GM21717 (cell line): ENCODE measurements around the gene TBC1D10A.

Source experiments
- ATAC-seq: cut with Tn5 transposase; IDR thresholded peaks from one replicate; pipeline ENCODE4 v1.9.1; 2021; ENCODE audit warnings: mild to moderate bottlenecking, moderate library complexity; ENCODE audit not compliant: unreplicated experiment

Gene TBC1D10A

GRCh38 chr22:30249049-30250038 lies 77.4 kb downstream of the TBC1D10A start:
- no peak for ATAC-seq

GRCh38 chr22:30248484-30248883 lies 78.3 kb downstream of the TBC1D10A start:
- ATAC-seq, result no peak

DNA sequence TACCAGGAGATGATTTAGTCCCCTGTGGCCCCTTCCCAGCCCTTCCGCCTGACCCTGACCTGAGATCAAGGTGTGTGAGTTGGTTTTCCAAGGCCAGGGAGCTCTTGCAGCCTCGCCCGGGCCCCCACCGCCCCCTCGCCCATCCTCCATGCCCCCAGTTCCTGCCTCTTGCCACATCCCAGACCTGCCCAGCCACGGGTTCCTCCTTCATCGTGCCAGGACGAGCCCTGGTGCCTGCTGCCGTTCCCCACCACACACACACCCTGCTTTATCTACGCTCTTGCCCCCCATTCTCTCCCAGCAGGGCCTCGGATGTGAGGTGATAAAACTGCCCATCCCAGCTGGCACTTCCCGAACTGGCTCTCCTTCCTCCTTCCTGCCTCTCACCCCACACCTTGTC lies 78.8 kb downstream of the TBC1D10A start:
- no peak for ATAC-seq

GRCh38 chr22:30247561-30247960 lies 79.2 kb downstream of the TBC1D10A start:
- no peak for ATAC-seq

DNA sequence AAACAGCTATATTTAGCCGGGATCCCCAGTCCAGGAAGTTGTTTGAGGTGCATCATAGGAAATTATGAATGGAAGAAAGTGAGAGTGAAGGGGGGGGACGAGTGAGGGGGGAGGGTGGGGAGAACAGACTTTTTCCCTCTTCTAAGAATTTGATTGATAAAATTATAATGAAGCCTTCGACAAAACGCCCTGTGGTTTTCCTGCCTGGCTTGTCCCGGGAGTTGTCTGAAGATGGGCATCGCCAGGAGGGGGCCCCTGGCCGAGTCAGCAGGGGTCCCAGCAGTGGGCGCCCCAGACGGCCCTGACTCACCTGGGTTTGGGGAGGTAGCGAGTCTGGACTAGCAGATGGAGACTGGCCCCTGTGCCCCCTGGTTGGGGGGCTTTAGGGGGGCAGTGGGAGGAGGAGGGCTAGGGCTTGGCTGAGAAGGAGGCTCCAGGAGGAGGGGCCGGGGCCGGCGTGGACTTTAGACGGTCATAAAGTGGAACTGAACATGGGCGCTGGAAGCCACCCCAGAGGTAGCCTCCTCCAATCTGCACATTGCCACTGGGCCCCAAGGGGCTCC lies 79.8 kb downstream of the TBC1D10A start:
- no peak for ATAC-seq

DNA sequence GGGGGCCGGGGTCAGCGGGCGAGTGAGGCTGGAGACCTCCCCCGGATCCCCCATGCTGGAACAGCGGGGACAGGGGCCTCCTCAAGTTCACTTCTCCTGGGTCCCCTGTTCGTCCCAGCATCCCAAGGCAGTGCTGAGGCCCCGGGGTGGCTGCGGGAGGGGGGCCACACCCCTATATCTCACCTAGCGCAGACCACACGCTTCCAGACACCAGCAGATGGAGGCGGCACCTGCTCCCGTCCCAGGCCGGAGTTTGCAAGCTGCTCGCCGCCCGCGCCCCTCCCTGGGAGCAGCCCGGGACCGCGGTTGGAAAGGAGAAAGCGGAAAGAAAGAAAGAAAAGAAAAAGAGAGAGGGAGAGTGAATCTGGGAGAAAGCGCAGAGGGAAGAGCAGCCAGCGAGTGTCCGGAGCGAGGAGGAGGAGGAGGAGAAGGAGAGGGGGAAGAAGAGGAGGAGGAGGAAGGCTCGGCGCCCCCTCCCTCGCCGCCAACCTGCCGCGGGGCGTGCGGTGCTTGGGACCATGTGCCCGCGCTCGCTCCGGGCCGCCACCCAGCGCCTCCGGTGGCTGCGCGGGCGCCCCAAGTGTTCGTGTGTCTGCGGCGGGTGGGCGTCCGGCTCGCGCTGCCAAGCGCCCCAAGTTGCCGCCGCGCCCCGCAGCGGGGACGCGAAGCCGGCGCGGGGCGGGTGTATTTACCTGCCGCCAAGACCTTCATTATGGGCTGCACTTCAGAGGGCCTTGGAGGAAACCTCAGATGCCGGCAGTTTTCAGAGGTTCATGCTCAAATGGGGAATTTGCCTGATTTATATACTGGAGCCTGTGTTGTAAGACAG lies 80.5 kb downstream of the TBC1D10A start, which contains the start of gene LIF:
LIF (minus strand) TSS at position 775 of the 829 bp plus-strand sequence; CDS start at position 711, 64 bp downstream.
- ATAC-seq, result no peak

GRCh38 chr22:30245181-30245984 lies 81.4 kb downstream of the TBC1D10A start:
- no peak for ATAC-seq

- no peak for ATAC-seq
These were observed 82.1 kb downstream of the TBC1D10A start for GRCh38 chr22:30244641-30245040.

- no peak for ATAC-seq
These were observed 82.7 kb downstream of the TBC1D10A start for GRCh38 chr22:30244066-30244465.

DNA sequence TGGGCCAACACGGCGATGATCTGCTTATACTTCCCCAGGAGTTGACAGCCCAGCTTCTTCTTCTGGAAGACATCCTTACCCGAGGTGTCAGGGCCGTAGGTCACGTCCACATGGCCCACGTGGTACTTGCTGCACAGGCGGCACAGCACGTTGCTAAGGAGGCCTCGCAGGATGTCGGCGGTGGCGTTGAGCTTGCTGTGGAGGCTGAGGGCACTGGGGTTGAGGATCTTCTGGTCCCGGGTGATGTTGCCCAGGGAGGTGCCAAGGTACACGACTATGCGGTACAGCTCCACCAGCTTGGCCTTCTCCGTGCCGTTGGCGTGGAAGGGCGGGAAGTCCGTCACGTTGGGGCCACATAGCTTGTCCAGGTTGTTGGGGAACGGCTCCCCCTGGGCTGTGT lies 83.1 kb downstream of the TBC1D10A start:
- no peak for ATAC-seq
